ENCODE results near the gene ATXN2.

GRCh38 chr12:111437816-111438454 lies 161.2 kb downstream of the ATXN2 start:
- TF ChIP-seq CTCF (IDR thresholded peaks at IDR 0.05) (no peak), EP300 (IDR thresholded peaks at IDR 0.05) (peak in 1 of 2 donors; percentile 51), POLR2A (IDR thresholded peaks at IDR 0.05) (no peak)
